Stimulated activated CD4-positive, alpha-beta T cell treated with anti-CD3 and anti-CD28 coated beads, Interleukin-2, amount 100 ng/mL, for 24 hours (primary cell): ENCODE results near the gene DOK7.
A peak's percentile ranks its signal among the peaks of the same experiment; 100 is the strongest.

Experiments
- DNase-seq, 2 donors: peaks; one replicate each; pipeline ENCODE4 v3.0.0-alpha.2; 2020

Gene DOK7

GRCh38 chr4:3476936-3477749 lies 14.0 kb downstream of the DOK7 start:
- no peak for DNase-seq

DNA sequence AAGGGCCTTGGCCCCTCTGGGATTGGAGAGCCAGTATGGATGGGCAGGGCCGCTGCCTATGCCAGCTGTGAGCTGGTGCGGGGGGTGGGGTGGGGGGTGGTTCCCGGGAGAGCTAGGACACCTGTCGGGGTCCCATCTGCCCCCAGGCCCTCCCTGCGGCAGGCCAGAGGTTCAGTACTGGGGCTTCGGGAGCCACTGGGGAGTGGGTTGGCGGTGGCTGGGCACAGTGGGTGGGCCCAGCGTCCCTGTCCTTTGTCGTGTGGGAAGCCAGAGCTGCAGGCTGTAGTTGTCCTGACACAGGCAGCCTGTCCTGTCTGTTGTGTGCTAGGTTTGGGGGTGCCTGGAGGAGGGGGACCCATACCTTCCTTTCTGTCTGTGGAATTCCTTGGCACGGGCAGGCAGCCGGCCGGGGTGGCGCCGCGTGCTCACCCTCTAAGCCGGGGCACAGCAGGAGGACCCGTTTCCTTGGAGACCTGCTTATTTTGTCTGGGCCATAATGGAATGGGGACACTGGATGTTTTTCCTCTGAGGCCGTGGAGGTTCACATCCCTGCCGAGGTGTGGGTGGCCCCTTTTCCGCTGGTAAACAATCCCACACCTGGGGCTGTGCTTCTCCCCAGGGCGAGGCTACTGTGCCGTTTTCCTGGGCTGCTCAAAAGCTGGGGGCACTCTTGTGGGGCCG lies 14.8 kb downstream of the DOK7 start:
- no peak for DNase-seq

GRCh38 chr4:3478446-3479357 lies 15.6 kb downstream of the DOK7 start:
- no peak for DNase-seq

DNA sequence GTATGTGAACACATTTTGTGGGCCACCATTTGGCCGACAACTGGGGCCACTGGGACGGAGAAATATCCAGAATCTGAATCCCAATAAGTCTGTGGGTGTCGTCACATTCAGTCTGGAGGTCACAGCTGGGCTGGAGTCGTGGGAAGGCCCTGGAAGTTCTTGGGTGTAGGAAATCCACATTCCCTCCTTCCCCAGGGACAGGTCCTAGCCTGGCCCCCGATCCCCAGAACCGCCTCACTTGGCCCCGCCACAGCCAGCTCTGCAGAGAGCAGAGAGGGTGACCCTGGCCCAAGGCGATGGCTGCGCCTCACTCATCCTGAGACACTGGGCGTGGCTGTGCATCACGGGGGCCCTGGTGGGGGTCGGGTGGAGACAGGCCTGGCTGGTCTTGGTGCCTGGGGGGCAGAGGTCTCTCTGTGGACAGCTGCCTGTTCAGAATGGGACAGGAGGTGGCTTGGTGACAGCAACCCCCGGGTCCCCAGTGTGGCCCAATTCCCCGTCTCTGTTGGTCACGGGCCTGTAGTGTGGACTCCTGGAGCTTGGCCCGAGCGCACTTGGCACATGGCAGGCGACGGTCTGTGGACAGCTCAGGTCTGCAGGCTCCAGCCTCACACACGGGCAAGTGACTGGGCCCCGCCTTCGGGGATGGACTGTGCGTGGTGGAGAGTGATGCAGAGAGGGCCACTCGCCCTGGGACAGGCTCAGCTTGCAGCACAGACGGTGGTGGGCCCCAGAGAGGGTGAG lies 16.4 kb downstream of the DOK7 start:
- no peak for DNase-seq

GRCh38 chr4:3480528-3481112 lies 17.5 kb downstream of the DOK7 start:
- DNase-seq, result peak; percentile 82 to 87

DNA sequence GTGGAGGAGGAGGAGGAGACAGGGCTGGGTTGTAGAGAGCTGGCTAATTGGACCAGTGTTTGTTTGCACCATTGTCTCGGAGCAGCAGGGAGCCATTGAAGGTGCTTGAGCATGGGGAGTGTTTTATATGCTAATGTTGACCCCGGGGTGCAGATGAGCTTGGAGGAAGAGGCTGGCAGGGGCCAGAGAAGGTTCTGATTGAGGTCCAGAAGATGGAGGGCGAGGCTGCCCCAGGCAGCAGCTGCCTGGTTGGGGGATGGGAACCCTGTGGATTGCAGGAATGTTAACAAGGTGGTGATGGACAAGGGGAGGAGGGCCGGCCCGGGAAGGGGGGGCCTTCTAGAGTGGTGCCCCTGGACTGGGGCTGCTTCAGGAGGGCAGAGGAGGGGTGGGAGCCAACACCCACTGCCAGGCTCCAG lies 18.0 kb downstream of the DOK7 start:
- no peak for DNase-seq

DNA sequence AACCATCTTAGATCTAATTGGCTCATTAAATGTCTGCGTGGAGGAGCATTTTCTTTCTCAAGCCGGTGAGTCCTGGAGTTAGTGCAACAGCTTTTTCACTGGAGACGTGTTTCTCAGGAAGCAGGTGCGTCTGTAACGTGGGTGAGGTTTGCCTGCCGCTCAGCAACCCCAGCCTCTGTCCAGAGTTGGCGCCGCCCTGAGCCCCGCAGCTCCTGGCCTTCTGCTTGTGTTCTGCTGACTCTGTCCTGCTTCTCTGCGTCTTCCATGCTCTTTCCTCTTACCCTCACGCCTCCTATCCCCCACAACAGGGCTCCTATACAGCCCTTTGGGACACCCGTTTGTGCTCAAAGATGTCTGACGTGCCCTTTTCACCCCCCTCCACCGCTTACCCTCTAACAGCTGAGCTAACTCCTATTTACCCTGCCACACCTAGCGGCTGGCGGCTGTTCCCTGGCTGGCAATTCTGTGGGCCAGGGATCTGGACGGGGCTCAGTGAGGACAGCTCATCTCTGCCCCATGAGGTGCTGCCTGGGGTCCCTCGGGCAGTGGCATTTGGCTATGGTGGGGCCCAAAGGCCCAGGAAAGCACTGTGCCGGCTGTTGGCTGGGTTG lies 18.8 kb downstream of the DOK7 start:
- DNase-seq, result no peak

- DNase-seq, result no peak
Measured at GRCh38 chr4:3482707-3483106, 19.6 kb downstream of the DOK7 start.

GRCh38 chr4:3483471-3483921 lies 20.4 kb downstream of the DOK7 start:
- no peak for DNase-seq

GRCh38 chr4:3484057-3484973 lies 21.2 kb downstream of the DOK7 start:
- DNase-seq, result no peak

- no peak for DNase-seq
Measured at GRCh38 chr4:3485011-3485791, 22.1 kb downstream of the DOK7 start.

DNA sequence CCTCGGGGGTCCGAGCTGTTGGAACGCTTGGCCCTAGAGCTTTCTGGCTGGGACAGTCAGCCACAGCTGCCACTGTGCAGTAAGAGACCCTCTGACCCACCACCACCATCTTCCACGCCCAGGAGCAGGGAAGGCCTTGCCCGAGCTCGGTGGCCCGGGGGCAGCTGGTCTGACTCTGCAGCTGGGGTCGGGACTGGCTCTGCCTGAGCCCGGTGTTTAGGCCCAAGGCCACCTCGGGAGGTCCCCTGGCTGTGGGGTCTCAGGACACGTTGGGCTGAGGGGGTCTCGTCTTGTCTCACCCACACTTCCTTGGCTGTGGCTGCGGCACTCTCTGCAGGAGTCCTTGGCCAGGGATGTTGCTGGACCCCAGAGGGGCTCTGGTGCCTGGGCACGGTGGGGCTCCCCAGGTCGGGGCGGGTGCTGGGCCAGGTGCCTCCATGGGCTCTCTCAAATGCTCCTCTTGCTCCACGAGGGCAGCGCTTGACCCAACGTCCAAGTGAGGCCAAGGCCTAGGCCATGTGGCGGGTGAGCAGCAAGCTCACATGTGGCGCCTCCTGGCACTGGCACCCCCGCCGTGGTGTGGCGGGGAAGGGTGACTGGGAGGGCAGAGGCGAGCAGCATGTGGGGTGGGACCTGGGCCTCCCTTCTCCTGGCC lies 22.9 kb downstream of the DOK7 start:
- DNase-seq, result no peak

- no peak for DNase-seq
Measured at GRCh38 chr4:3486541-3487540, 23.7 kb downstream of the DOK7 start.

DNA sequence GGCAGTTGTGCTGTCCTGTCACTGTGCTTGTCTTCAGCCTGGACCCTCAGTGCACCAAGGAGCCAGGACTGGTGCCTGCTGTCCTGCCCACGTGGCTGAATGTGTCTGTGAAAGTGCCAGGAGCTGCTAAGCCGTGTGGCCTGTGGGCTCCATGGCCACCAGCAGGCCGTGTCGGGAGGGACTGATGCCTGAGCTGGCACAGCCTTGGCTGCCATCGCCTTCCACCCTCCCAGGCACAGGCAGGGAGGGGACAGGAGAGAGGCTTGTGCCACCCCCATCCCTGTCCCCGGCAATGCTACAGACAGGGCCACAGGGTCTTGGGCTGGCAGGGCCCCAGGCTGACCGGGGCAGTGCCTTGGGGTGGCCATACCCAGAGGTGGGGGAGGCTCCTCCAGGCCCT lies 24.8 kb downstream of the DOK7 start:
- DNase-seq, result no peak

DNA sequence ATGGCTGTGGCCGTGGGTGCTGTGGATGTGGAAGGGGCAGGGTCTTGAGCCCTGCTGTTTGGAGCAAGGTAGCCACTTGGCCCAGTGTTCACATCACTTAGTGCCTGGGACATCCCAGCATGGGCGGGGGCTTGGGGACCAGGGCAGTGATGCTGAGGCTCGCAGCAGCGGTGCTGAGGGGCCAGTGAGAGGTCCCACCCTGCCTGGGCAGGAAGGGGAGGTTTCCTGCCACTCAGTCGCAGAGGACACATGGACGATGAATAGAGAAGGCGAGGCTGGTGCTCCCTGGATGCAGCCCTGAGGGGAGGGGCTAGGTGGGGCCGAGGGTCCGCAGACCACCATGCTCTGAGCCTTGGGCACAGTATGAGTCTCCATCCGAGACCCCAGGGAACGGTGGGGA lies 25.7 kb downstream of the DOK7 start:
- no peak for DNase-seq

- DNase-seq, result no peak
Measured at GRCh38 chr4:3489451-3489962, 26.4 kb downstream of the DOK7 start.

GRCh38 chr4:3491681-3492405 lies 28.7 kb downstream of the DOK7 start:
- no peak for DNase-seq
